Measurements from ENCODE around the gene CCDC187. TPM values are rescaled to one million over a fixed set of nuclear protein-coding genes. Genes with fewer than 3 reads are reported as not detected.

The CCDC187 gene
- total RNA-seq, 1 experiment from 2014 or later = not detected

GRCh38 chr9:136284951-136285350 lies 18.9 kb downstream of the CCDC187 start:
- DNase-seq (ENCODE audit: low spot score) = no peak

DNA sequence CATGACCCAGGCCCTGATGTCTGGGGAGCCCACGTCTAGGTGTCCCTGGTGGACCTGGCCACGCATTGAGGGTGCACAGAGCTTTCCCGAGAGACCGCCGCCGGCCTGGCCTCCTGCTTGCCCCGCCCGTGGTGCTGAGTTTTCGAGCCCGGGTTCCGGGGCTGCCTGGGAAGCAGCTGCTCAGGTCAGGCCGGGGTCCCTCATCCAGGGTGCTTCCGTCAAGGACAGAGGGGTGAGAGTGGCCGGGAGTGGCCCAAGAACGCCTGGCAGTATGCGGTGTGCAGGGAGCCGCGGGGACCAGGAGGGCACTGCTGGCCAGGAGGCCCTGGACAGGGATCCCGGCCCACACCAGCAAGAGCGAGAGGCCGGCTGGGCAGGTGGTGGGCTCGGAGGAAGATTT lies 19.6 kb downstream of the CCDC187 start:
- no peak for DNase-seq (ENCODE audit: low spot score)

DNA sequence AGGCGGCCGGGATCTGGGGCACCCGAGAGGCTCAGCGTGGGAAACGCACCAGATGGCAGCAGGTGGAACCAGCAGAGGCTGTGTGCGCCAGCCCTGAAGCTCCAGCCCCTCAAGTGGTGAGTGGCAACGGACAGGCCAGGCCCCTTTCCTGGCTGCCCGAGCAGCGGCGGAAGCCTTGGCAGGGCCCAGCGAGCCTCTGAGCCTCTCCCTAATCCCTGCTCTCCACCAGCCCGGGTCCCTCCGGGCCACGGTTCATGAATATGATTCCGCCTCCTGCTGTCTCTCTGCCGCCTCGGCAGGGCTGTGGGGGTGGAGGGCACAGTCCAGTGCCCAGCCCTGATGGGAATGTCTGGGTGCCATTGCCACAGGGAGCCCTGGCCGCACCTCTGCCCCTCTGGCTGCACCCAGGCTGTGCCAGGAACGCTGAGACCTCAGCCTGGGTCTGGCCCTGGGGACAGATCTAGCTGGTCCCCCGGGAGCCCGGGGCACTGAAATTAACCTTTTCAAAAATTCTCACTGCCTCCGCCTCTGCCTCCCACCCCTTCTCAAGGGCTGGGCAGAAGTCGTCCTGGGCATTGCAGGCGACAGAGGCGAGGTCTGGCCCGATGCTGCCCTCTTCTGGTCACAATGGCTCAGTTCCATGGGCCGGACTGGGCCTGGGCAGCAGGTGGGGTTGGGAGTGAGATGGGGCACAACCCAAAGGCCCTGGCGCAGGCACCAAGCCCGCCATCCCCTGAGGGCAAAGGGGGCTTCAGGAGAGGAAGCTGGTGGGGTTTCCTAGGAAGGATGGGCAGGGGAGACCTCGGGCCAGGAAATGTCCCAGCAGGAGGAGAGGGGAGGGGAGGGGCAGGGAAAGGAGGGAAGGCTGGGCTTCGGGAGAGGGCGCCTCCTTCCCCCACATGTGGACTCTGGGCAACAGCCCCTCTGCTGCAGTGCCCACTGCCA lies 20.3 kb downstream of the CCDC187 start:
- DNase-seq (ENCODE audit: low spot score) = peak; percentile 71

DNA sequence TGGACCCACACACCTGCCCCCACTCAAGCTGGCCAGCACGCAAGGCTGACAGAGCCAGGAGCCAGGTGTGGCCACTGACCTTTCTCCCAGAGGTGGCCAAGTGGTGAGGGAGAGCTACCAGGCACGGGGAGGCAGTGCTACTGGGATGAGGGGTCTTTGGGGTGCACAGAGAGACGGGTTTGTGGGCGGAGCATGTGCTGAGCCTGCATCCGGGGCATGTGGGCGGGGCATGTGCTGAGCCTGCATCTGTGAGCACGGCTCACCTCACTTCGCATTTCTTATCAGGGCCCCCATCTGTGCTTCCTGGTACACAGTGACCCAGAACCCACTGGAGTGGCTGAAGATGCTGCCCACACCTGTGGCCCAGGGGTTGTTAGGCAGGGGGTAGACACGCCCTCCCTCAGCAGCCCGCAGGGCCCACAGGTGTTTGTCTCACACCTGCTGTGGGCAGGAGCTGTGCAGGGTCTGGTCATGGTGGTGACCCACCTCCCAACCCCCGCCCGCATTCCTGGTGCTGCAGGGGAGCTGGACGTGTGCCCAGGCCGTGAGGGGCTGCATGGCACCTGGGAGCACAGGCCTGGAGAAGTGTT lies 21.5 kb downstream of the CCDC187 start:
- DNase-seq (ENCODE audit: low spot score) = no peak

- DNase-seq (ENCODE audit: low spot score) = no peak
Measured at GRCh38 chr9:136281421-136282271, 22.2 kb downstream of the CCDC187 start.

GRCh38 chr9:136280535-136281315 lies 23.2 kb downstream of the CCDC187 start:
- DNase-seq (ENCODE audit: low spot score) = no peak

- no peak for DNase-seq (ENCODE audit: low spot score)
Measured at GRCh38 chr9:136279471-136279870, 24.4 kb downstream of the CCDC187 start.

DNA sequence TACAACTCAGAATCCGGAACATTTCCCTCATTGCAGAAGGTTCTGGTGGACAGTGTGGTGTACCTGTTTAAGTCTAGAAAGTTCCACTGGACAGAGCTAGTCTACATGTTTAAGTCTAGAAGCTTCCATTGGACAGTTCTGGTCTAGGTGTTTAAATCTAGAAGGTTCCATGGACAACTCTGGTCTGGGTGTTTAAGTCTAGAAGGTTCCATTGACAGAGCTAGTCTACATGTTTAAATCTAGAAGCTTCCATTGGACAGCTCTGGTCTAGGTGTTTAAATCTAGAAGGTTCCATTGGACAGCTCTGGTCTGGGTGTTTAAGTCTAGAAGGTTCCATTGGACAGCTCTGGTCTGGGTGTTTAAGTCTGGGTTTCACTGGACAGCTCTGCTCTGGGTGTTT lies 25.0 kb downstream of the CCDC187 start:
- no peak for DNase-seq (ENCODE audit: low spot score)

- no peak for DNase-seq (ENCODE audit: low spot score)
Measured at GRCh38 chr9:136278221-136278620, 25.7 kb downstream of the CCDC187 start.

DNA sequence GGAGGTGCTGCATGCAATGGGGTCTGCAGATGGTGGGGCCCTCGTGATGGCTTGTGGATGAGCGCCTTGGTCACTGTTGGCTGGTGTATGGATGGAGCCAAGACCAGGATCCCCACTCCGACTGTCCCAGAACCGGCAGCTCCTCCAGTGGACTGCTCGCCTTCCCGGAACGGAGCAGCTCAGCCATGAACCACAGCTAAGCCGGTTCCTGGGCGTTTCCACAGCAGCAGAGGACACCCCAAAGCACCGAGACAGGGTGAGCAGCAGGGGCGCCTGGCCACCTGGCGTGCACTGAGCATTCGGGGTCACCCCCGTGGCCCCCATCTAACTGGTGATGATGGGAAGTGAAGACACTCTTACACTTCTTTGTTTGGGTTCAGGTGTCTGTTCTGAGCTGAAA lies 26.1 kb downstream of the CCDC187 start:
- no peak for DNase-seq (ENCODE audit: low spot score)

GRCh38 chr9:136276716-136277115 lies 27.2 kb downstream of the CCDC187 start:
- no peak for DNase-seq (ENCODE audit: low spot score)

DNA sequence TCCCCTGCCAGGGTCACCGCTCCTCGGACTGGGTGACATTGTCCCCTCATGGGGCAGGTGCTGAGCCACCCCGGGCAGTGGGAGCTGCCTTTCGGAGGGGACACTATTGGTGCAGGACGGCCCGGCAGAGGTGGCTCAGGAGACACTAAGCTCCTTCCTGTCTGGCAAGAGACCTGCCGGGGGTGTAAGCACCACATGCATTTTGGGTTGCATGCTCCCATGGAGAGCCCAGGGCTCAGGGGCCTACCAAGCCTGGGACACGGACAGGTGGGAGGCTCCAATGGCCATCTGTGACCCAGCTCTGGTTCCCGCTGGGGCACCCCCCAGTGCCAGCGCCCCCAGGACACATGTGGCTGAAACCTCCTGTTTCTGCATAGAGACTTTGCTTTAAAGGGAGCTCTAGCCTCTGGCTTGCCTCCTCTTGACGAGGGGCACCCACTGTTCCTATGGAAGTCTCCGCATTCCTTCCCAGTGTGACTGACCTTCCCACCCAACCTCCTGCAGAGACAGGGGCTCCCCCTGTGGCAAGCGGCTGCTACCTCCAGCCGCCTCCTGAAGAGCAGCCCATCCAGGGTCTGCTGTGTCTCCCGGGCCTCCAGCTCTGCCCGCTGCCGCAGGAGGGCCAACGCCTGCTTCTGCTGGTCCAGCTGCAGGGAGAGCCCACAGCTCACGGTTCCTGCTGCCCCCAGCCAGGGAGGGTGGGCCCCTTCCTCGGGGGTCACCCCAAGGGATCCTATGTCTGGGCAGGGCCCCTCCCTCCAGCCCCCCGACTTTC lies 28.1 kb downstream of the CCDC187 start:
- DNase-seq (ENCODE audit: low spot score) = no peak

DNA sequence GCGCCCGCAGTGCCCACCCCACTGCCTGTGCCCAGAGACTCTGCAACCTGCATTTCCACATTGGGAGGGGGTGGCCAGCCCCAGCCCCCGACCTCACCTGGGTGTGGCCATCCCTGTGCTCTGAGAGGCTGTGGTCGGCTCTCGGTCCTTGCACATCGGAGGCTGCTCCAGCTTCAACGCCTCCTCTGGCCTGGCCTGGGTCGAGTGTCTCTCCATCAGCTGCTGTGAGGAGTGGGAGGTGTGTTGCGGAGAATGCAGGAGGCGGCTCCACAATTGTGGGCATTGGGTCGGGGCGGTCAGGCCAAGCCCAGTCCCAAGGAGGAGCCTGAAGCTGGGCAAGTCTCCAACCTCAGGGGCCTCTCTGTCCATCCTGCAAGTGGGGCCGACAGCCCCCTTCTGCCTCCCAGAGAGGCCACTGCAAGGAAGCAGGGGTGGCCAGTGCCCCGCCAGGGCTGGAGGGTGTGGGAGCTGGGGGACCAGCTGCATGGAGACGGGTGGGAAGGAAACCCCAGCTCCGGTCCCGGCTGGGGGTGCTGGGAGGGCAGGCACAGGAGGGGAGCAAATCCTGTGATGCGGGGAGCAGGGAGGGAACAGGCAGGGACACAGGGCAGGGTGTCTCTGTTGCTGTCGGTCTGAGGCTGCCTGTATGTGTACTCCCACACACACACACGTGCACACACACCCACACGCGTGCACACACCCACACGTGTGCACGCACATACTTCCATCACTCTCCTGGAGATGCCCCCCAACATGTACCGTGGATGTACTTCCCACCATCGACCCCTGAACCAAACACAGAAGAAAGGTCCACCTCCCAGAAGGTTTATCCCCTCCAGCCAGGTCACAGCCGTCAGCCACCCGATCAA lies 28.9 kb downstream of the CCDC187 start:
- DNase-seq (ENCODE audit: low spot score) = no peak

- DNase-seq (ENCODE audit: low spot score) = no peak
Measured at GRCh38 chr9:136273921-136274785, 29.7 kb downstream of the CCDC187 start.

GRCh38 chr9:136273244-136273865 lies 30.5 kb downstream of the CCDC187 start:
- DNase-seq (ENCODE audit: low spot score) = no peak

DNA sequence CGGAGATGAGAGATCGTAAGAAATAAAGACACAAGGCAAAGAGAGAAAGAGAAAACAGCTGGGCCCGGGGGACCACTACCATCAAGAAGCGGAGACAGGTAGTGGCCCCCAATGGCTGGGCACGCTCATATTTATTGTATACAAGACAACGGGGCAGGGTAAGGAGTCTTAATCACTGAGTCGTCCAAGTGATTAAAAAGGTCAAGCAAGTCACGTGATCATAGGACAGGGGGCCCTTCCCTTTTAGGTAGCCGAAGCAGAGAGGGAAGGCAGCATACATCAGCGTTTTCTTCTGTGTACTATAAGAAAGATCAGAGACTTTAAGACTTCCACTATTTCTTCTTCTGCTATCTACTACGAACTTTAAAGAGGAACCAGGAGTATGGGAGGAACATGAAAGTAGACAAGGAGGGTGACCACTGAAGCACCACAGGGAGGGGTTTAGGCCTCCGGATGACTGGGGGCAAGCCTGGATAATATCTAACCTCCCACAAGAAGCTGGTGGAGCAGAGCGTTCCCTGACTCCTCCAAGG lies 33.7 kb downstream of the CCDC187 start:
- DNase-seq (ENCODE audit: low spot score) = no peak

- DNase-seq (ENCODE audit: low spot score) = no peak
Measured at GRCh38 chr9:136268735-136269134, 35.2 kb downstream of the CCDC187 start.

DNA sequence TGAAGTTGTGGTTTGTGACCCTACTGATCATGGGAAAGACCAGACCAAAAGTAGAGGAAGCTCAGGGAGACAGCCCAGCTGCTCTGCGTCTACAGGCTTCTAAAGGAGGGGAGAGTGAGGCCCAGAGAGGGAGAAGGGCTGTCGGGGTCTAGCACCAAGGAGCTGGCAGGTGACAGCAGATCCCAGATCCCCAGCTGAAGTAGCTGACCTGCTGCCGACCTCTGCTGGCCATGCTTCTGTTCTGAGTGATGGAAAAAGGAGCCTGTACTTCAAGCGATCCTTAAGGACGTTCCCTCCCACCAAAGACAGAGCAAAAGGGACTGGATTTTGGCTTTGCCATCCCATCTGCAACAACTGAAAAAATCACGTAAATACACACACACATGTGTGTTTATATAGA lies 35.6 kb downstream of the CCDC187 start:
- DNase-seq (ENCODE audit: low spot score) = no peak

All from H4 (cell line).